ENCODE data around the gene RGS10. TPM values are rescaled to one million over a fixed set of nuclear protein-coding genes. Genes with fewer than 3 reads are reported as not detected.

The RGS10 gene
- total and polyA plus RNA-seq, 2 experiments from 2014 or later, result 16.8 to 26.8 TPM

DNA sequence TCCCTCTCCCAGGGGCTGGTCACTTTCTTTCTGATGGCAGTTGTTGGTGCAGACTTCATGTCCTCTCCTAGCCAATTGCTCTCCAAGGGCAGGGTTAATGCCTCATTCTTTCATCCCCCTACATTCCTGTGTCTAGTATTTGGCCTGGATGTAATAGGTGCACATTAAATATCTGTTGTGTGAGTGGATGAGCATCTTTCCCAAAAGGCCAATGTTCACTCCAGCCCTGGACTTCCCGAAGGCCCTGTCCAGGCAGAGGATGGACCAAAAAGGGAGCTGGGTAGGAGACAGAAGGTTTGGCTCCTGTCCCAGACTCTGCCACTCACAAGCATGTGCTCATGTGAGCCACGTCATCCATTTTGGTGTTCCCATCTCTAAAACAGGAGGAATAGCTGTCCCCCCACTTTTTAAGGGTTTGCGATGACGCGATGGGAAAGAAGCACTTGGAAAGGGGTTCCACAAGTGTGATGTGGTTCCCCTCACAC lies 47.5 kb downstream of the RGS10 start:
- no peaks in the 10 kb centered on the region for H3K79me2 ChIP-seq (replicated peaks; ENCODE audit: insufficient read depth)
- no peak overlapping the region for H2AFZ ChIP-seq
- no peak overlapping the region for H3K4me3 Mint-ChIP-seq
- H3K4me1 Mint-ChIP-seq, result peaks cover 8% of the 10 kb centered on the region
- peaks cover 7% of the 10 kb centered on the region for H3K27me3 Mint-ChIP-seq (ENCODE audit: insufficient read depth, low read depth, poor library complexity)
- ATAC-seq (no peak), DNase-seq (ENCODE audit: low spot score) (no peak)
- no peak overlapping the region for H3K27ac ChIP-seq (ENCODE audit: low read depth)
- H3K36me3 Mint-ChIP-seq (ENCODE audit: low read depth), result no peaks in the 10 kb centered on the region
- no peaks in the 10 kb centered on the region for H3K36me3 ChIP-seq (ENCODE audit: insufficient read depth)
- no peaks in the 10 kb centered on the region for H3K27me3 ChIP-seq (ENCODE audit: insufficient read depth)
- TF ChIP-seq JUNB (IDR thresholded peaks at IDR 0.05; ENCODE audit: unreplicated experiment) (no peak), EZH2 (IDR thresholded peaks at IDR 0.05; ENCODE audit: low read depth, unreplicated experiment) (no peak), ZNF331 (CRISPR knock-in tag; IDR thresholded peaks at IDR 0.05; ENCODE audit: low read depth) (no peak), NANOG (IDR thresholded peaks at IDR 0.05; ENCODE audit: borderline replicate concordance) (no peak)
- TF ChIP-seq, protein P1, sequence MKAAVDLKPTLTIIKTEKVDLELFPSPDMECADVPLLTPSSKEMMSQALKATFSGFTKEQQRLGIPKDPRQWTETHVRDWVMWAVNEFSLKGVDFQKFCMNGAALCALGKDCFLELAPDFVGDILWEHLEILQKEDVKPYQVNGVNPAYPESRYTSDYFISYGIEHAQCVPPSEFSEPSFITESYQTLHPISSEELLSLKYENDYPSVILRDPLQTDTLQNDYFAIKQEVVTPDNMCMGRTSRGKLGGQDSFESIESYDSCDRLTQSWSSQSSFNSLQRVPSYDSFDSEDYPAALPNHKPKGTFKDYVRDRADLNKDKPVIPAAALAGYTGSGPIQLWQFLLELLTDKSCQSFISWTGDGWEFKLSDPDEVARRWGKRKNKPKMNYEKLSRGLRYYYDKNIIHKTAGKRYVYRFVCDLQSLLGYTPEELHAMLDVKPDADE (IDR thresholded peaks at IDR 0.05), result no peak
- TF ChIP-seq, protein P2, sequence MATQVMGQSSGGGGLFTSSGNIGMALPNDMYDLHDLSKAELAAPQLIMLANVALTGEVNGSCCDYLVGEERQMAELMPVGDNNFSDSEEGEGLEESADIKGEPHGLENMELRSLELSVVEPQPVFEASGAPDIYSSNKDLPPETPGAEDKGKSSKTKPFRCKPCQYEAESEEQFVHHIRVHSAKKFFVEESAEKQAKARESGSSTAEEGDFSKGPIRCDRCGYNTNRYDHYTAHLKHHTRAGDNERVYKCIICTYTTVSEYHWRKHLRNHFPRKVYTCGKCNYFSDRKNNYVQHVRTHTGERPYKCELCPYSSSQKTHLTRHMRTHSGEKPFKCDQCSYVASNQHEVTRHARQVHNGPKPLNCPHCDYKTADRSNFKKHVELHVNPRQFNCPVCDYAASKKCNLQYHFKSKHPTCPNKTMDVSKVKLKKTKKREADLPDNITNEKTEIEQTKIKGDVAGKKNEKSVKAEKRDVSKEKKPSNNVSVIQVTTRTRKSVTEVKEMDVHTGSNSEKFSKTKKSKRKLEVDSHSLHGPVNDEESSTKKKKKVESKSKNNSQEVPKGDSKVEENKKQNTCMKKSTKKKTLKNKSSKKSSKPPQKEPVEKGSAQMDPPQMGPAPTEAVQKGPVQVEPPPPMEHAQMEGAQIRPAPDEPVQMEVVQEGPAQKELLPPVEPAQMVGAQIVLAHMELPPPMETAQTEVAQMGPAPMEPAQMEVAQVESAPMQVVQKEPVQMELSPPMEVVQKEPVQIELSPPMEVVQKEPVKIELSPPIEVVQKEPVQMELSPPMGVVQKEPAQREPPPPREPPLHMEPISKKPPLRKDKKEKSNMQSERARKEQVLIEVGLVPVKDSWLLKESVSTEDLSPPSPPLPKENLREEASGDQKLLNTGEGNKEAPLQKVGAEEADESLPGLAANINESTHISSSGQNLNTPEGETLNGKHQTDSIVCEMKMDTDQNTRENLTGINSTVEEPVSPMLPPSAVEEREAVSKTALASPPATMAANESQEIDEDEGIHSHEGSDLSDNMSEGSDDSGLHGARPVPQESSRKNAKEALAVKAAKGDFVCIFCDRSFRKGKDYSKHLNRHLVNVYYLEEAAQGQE (IDR thresholded peaks at IDR 0.05; ENCODE audit: unreplicated experiment), result no peak
- no peaks in the 10 kb centered on the region for H3F3A ChIP-seq (replicated peaks; ENCODE audit: low read depth)
- 0 out of 2 replicates have a peak, but pooled peaks cover 4% of the 10 kb centered on the region for H3K4me1 ChIP-seq (ENCODE audit: insufficient read depth)
- no peak overlapping the region for H3K4me2 ChIP-seq
- no peaks in the 10 kb centered on the region for H3K9me2 ChIP-seq (ENCODE audit: insufficient read depth)
- H3K4me3 ChIP-seq, result no peak overlapping the region
- H3K9me3 Mint-ChIP-seq, result no peaks in the 10 kb centered on the region
- H4K20me1 ChIP-seq (replicated peaks; ENCODE audit: insufficient read depth), result no peaks in the 10 kb centered on the region
- no peak overlapping the region for H3K27ac Mint-ChIP-seq

DNA sequence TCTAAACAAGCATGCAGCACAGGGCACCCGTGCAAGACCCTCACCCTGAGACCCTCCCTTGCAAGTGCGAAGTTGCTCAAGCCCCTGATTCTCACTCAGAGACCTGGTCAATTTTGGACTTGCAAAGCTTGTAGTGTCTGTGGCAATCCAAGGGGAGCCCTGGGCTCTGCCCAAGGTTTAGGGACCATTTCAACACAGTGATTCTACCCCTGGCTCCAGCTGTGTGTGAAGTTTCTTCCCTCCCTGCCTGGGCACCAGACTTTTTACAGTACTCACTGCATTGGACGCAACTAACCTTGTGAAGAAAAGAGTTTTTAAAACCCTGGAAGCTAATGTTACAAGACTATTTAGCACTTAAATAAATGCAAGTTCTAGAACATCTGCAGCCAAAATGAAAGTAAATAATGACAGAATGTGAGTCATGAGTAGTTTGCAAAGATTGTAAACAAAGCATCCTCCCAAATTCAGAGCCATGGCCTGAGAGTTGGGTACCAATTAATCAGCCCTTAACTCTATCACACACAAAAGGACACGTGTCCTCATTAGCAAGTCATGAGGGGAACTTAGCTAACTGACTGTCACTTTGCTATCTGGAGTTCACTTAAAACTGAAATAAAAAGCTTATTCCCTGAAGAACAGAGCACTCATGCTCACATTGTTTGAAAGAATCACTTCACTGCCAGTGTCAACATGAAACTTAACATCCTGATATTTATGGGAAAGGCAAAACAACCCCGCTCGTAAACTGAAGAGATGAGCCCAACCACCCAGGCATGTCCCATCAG lies 48.1 kb downstream of the RGS10 start:
- Histone ChIP-seq H3F3A (replicated peaks; ENCODE audit: low read depth) (no peaks in the 10 kb centered on the region), H3K9me2 (ENCODE audit: insufficient read depth) (no peaks in the 10 kb centered on the region), H3K27me3 (ENCODE audit: insufficient read depth) (no peaks in the 10 kb centered on the region), H3K4me1 (ENCODE audit: insufficient read depth) (0 out of 2 replicates have a peak, but pooled peaks cover 4% of the 10 kb centered on the region), H3K79me2 (replicated peaks; ENCODE audit: insufficient read depth) (no peaks in the 10 kb centered on the region), H3K27ac (ENCODE audit: low read depth) (no peak overlapping the region), H3K4me3 (no peak overlapping the region), H3K36me3 (ENCODE audit: insufficient read depth) (no peaks in the 10 kb centered on the region), H4K20me1 (replicated peaks; ENCODE audit: insufficient read depth) (no peaks in the 10 kb centered on the region), H2AFZ (no peak overlapping the region), H3K4me2 (no peak overlapping the region)
- DNase-seq (ENCODE audit: low spot score) (no peak), ATAC-seq (no peak)
- H3K27me3 Mint-ChIP-seq (ENCODE audit: insufficient read depth, low read depth, poor library complexity), result peaks cover 7% of the 10 kb centered on the region
- peaks cover 8% of the 10 kb centered on the region for H3K4me1 Mint-ChIP-seq
- H3K9me3 Mint-ChIP-seq, result no peaks in the 10 kb centered on the region
- no peak overlapping the region for H3K27ac Mint-ChIP-seq
- H3K36me3 Mint-ChIP-seq (ENCODE audit: low read depth), result no peaks in the 10 kb centered on the region
- H3K4me3 Mint-ChIP-seq, result no peak overlapping the region
- TF ChIP-seq, protein P1 (IDR thresholded peaks at IDR 0.05), result no peak
- TF ChIP-seq ZNF331 (CRISPR knock-in tag; IDR thresholded peaks at IDR 0.05; ENCODE audit: low read depth), result no peak
- TF ChIP-seq, protein P3, sequence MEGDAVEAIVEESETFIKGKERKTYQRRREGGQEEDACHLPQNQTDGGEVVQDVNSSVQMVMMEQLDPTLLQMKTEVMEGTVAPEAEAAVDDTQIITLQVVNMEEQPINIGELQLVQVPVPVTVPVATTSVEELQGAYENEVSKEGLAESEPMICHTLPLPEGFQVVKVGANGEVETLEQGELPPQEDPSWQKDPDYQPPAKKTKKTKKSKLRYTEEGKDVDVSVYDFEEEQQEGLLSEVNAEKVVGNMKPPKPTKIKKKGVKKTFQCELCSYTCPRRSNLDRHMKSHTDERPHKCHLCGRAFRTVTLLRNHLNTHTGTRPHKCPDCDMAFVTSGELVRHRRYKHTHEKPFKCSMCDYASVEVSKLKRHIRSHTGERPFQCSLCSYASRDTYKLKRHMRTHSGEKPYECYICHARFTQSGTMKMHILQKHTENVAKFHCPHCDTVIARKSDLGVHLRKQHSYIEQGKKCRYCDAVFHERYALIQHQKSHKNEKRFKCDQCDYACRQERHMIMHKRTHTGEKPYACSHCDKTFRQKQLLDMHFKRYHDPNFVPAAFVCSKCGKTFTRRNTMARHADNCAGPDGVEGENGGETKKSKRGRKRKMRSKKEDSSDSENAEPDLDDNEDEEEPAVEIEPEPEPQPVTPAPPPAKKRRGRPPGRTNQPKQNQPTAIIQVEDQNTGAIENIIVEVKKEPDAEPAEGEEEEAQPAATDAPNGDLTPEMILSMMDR (conservative IDR thresholded peaks at IDR 0.05; ENCODE audit: low read depth in 2 of 2), result no peak
- TF ChIP-seq, protein P2 (IDR thresholded peaks at IDR 0.05; ENCODE audit: unreplicated experiment), result no peak
- TF ChIP-seq JUNB (IDR thresholded peaks at IDR 0.05; ENCODE audit: unreplicated experiment), result no peak
- no peak for TF ChIP-seq CREB1 (CRISPR knock-in tag; IDR thresholded peaks at IDR 0.05; ENCODE audit: low read depth)
- TF ChIP-seq EZH2phosphoT487 (IDR thresholded peaks at IDR 0.05; ENCODE audit: unreplicated experiment), result no peak
- no peak for TF ChIP-seq POLR2AphosphoS5 (IDR thresholded peaks at IDR 0.05; ENCODE audit: low read depth)
- TF ChIP-seq ZNF114 (CRISPR knock-in tag; IDR thresholded peaks at IDR 0.05), result no peak
